NCI-H146 (cell line): Measurements from ENCODE around the gene ASCL1.

Experiments used
- DNase-seq: peaks from one replicate; lab custom pipeline; 2025; lab: John Stamatoyannopoulos, UW

ASCL1 gene

DNA sequence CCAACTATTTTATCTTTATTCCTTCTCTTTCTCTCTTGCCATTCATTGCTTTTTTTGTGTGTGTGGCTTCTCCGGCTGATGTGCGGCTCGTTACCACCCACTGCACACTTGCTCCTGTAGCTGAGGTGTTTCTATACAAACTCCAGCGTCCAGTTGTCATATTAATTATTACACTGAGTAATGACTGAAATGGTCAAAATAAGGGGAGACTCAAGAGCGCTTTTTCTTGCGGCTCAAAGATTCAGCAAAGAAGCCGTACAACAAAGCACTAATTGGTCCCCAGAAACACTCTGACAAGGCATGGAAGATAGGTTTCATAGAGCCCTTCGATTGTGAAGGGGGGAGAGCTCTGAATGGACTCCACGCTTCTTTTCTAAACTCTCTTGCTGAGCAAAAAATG lies 5.6 kb upstream of the ASCL1 start:
- no peak for DNase-seq

- no peak for DNase-seq
Observed at GRCh38 chr12:102953221-102953620, 4.3 kb upstream of the ASCL1 start.

DNA sequence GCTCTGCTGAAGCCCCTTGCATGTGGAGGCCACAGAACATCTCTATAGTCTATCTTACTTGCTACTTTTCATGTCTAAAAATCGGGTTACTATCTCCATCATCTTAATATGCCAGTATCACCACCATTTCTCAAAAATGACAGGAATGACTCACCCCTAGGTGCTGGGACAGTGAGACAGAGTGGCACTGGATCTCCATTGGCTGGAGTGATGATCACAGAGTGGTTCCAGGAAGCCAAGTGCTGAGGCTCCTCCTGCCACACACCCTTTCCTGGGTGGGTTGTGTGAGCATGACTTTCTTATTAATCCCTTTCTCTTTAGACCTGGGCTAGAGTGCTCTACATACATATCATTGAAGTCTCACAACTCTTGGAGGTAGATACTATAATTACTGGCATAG lies 3.3 kb upstream of the ASCL1 start:
- DNase-seq = no peak

GRCh38 chr12:102955926-102956737 lies 1.3 kb upstream of the ASCL1 start:
- DNase-seq = peak; percentile 85

GRCh38 chr12:102956738-102957327 lies 641 bp upstream of the ASCL1 start:
- peak; percentile 85 for DNase-seq

- peak; percentile 72 for DNase-seq
Observed at GRCh38 chr12:102958073-102958829, 777 bp downstream of the ASCL1 start.

DNA sequence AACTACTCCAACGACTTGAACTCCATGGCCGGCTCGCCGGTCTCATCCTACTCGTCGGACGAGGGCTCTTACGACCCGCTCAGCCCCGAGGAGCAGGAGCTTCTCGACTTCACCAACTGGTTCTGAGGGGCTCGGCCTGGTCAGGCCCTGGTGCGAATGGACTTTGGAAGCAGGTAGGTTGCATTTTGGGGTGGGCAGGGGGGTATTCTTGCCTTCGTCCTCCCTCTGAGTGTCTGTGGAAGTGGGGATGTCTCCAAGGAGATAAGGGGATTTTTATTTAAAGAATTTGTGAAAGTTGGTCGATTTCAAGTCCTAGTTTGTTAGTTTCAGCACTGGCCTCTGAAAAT lies 1.3 kb downstream of the ASCL1 start:
- no peak for DNase-seq

DNA sequence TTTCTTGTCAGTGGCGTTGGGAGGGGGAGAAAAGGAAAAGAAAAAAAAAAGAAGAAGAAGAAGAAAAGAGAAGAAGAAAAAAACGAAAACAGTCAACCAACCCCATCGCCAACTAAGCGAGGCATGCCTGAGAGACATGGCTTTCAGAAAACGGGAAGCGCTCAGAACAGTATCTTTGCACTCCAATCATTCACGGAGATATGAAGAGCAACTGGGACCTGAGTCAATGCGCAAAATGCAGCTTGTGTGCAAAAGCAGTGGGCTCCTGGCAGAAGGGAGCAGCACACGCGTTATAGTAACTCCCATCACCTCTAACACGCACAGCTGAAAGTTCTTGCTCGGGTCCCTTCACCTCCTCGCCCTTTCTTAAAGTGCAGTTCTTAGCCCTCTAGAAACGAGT lies 1.9 kb downstream of the ASCL1 start:
- DNase-seq = peak; percentile 58

DNA sequence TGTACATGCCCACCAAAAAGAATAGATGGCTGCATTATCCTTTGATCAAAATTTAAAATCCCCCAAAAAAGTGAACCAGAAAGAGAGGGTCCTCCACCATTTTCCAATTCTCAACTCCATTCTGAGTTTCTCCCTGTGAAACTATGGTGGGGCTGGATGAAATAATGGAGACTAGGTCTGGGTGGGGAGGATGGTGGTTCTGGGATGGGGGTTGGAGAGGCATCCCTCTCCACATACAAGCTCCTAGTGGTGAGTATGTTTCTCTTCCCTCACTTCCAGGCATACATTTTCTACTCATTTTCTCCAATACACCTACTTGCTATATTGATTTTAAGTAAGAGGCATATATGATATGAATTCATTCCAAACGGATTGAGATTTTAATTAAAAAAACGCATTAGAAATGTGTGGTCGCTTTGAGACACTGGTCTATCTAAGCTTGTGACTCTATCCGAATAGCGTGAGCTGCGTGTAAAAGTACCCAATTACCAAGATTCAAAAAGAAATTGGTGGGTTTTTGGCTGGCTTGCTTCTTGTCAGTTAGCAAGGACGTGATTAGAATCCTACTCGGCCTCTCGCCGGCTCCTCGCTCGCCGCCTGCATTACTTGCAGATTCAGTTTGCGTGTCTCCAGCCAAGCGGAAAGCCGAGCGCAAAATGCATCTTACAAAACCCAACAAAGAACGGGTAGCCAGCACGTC lies 3.4 kb downstream of the ASCL1 start:
- peak; percentile 91 for DNase-seq

GRCh38 chr12:102961466-102961855 lies 4.0 kb downstream of the ASCL1 start:
- DNase-seq = peak; percentile 91

DNA sequence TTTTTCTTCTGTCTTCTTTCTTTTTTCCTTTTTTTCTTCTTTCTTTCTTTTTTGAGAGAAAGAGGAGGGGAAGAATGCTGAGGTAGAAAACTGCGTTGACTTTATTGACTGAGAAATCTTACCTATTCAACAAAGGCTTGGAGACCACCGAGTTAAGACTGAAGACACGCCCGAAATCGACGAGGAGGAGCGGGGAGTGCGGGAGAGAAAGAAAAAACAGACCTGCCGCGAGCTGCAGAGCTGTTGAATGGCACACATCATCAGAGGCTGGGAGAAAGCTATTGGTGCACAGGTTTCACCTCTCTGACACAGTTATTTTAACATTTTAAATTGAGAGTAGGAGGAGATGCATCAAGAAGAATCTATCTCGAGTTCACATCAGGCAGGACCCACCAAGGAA lies 5.1 kb downstream of the ASCL1 start:
- peak; percentile 61 for DNase-seq

DNA sequence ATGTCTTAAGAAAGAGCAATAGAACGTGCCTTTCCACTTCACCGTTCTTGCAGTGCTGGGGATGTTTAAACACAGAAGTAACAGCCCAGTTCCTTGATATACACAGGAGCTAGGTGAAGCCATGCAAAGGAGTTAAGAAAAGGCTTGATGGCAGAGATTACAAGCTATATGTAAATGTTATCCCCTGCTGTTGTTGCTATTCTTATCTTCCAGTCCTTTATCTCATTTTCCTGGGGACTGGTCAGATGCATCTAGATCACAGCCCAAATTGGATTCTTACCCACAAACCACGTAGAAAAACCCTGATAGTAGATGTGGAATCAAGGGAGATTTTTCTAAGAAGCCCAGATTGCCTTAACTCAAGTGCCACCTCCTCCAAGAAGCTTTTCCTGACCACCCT lies 5.5 kb downstream of the ASCL1 start:
- peak; percentile 61 for DNase-seq

- no peak for DNase-seq
Observed at GRCh38 chr12:102963796-102964195, 6.3 kb downstream of the ASCL1 start.

GRCh38 chr12:102964872-102965271 lies 7.4 kb downstream of the ASCL1 start:
- peak; percentile 93 for DNase-seq

DNA sequence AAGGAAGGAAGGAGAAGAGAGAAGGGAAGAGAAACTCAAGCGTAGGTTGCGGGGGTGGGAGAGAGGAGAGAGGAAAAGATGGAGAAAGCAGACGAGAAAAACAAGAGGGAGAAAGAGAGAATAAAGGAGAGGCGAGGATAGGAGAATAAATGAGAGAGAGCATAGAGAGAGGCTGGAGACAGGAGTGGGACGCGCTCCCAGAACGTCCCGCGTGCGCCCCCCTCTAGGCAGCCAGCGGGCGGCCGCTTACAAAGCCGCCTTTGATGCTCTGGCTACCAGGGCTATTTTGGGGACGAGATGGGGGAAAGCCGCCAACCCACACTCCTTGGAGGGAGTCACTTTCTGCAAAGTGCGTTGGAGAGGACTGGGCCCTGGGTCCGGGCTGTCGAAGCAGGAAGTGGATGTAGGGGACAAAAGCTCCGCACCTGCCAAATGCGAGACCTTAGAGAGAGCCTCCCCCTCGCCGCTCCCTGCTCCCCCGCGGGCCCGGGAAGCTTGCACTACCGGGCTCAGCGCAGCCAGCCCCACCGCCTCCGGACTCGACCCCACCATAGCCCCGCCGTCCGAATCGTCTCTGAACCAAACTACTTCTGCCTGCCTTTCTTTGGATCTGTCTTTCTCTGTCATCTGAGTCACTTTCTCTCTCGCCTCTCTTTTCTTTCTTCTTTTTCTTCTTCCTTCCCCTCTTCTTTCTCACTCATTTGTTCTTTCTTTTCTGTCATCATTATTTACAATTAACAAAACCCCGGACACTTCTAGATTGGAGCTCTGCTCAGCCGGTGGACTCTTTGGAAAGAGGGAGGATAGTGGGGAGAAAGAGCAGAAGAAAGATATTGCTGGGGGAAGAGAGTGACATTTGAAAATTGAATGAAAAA lies 8.0 kb downstream of the ASCL1 start:
- DNase-seq = peak; percentile 82

DNA sequence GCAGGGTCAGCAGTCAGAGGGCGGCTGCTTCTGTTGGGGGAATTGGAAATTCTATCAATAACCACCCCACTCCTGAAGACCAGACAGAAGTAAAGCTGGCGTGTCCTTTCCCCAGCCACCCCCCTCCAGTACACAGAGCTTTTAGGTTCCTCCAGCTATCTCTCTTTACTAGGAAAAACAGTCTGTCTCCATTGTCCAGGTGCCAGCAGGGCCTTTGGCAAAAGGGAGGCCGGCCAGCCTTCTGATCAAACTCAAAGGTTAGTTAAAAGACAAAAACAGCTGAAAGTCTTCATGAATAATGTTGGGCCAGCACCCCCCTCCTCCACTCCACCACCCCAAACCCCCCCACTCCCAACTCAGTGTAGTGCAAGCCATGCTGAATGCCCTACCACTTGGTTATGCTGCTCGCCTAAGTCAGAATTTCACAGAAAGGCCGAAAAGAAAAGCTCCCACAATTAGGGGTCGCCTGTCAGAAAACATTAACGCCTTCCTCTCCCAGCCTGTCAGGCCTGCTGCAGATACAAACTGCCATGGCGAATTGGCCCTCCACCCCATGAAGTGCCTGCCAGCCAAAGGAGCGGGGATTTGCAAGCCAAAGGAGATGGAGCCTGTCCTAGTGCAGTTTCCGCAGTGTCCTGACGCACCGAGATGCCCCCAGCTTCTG lies 8.9 kb downstream of the ASCL1 start:
- peak; percentile 53 for DNase-seq

GRCh38 chr12:102970780-102971179 lies 13.3 kb downstream of the ASCL1 start:
- no peak for DNase-seq

GRCh38 chr12:102971227-102971626 lies 13.8 kb downstream of the ASCL1 start:
- no peak for DNase-seq

DNA sequence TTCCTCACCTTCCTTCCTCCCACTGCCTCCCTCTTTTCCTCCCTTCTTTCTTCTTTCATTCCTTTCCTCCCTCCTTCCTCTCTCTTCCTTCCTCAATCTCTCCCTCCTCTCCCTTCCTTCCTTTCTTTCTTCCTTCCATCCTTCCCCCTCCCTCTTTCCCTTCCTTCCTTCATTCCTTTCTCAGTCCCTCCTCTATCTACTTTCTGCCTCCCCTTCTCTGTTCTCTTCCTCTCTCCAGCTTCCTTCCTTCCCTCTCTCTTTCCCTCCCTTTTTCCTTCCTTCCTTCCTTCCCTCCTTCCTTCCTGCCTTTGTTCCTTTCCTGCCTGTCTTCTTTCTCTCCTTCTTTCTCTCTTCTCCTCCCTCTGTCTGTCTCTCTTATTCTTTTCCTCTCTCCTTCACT lies 16.1 kb downstream of the ASCL1 start:
- no peak for DNase-seq

DNA sequence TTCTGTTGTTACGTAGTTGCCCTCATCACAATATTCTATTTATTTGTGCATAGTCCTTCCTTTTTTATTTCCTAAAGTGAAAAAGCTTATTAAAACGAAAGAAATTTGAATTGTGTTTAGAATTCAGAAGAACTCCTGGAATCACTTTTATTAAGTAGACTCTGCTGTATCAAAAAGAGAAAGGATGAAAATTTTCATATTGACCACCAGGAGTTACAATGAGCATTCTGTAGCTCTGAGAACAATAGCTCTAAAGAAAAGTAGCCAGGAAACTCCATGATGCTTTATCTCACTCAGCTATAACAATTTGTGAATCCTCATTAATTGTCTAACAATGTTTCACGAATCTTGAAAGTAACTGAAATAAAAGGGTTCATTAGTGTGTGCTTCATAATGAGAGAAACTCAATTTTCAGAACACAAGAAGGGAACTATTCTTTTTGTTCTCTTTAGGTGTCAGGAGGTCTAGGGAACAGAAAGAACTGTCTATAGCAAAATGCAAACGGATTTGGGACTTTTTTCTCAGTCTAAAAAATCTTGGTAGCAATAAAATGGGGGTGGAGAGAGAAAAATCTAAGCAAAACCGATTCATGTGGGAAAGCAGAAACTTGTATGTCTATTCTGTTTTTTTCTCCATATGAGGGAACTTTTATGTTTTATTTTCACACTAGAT lies 19.3 kb downstream of the ASCL1 start:
- DNase-seq = no peak
